NCI-H1048 (cell line): Measurements from ENCODE around the gene ZFAND2B.

ENCODE experiments used
- DNase-seq: peaks from one replicate; lab custom pipeline; 2025; lab: John Stamatoyannopoulos, UW

The ZFAND2B gene

GRCh38 chr2:219204425-219205164, 2.0 kb upstream of the ZFAND2B start:
- no peak for DNase-seq

- no peak for DNase-seq
These were observed 1.4 kb upstream of the ZFAND2B start for GRCh38 chr2:219205165-219205538.

GRCh38 chr2:219205981-219206327, 628 bp upstream of the ZFAND2B start:
- no peak for DNase-seq

- no peak for DNase-seq
These were observed 727 bp downstream of the ZFAND2B start for GRCh38 chr2:219207134-219207883.

GRCh38 chr2:219207884-219208740, 1.5 kb downstream of the ZFAND2B start:
- DNase-seq = no peak

- DNase-seq = no peak
These were observed 2.9 kb downstream of the ZFAND2B start for GRCh38 chr2:219209236-219210195.

- DNase-seq = no peak
These were observed 3.8 kb downstream of the ZFAND2B start for GRCh38 chr2:219210196-219210885.

- DNase-seq = no peak
These were observed 4.3 kb downstream of the ZFAND2B start for GRCh38 chr2:219210886-219211362.

GRCh38 chr2:219213026-219213415, 6.4 kb downstream of the ZFAND2B start:
- no peak for DNase-seq

- no peak for DNase-seq
These were observed 7.0 kb downstream of the ZFAND2B start for GRCh38 chr2:219213486-219214071.

GRCh38 chr2:219214141-219214540, 7.6 kb downstream of the ZFAND2B start:
- no peak for DNase-seq

GRCh38 chr2:219214786-219215185, 8.2 kb downstream of the ZFAND2B start:
- DNase-seq = no peak

- DNase-seq = no peak
These were observed 9.4 kb downstream of the ZFAND2B start for GRCh38 chr2:219215871-219216534.

- no peak for DNase-seq
These were observed 9.9 kb downstream of the ZFAND2B start for GRCh38 chr2:219216535-219216915.

GRCh38 chr2:219218217-219218731, 11.7 kb downstream of the ZFAND2B start:
- DNase-seq = no peak

- DNase-seq = peak; percentile 95
These were observed 12.4 kb downstream of the ZFAND2B start, which contains the start of gene ABCB6 for GRCh38 chr2:219218732-219219701. TSS of gene ABCB6 (minus strand) at chr2:219218958. CDS start at chr2:219218673, 285 bp downstream.

GRCh38 chr2:219219784-219220532, 13.4 kb downstream of the ZFAND2B start:
- DNase-seq = no peak
